GM18502 (cell line): ENCODE results near the gene OVCH2.
"Not testable (repeated sequence)": the region's sequence is repeated elsewhere in the genome, so short reads cannot be mapped to it uniquely, and the experiment has no call there.

Source experiments
- ATAC-seq: cut with Tn5 transposase; IDR thresholded peaks from one replicate; pipeline ENCODE4 v1.9.1; 2021; ENCODE audit warnings: mild to moderate bottlenecking; ENCODE audit not compliant: unreplicated experiment, poor library complexity

The OVCH2 gene, protein sequence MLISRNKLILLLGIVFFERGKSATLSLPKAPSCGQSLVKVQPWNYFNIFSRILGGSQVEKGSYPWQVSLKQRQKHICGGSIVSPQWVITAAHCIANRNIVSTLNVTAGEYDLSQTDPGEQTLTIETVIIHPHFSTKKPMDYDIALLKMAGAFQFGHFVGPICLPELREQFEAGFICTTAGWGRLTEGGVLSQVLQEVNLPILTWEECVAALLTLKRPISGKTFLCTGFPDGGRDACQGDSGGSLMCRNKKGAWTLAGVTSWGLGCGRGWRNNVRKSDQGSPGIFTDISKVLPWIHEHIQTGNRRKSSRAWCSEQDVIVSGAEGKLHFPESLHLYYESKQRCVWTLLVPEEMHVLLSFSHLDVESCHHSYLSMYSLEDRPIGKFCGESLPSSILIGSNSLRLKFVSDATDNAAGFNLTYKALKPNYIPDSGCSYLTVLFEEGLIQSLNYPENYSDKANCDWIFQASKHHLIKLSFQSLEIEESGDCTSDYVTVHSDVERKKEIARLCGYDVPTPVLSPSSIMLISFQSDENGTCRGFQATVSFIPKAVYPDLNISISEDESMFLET

DNA sequence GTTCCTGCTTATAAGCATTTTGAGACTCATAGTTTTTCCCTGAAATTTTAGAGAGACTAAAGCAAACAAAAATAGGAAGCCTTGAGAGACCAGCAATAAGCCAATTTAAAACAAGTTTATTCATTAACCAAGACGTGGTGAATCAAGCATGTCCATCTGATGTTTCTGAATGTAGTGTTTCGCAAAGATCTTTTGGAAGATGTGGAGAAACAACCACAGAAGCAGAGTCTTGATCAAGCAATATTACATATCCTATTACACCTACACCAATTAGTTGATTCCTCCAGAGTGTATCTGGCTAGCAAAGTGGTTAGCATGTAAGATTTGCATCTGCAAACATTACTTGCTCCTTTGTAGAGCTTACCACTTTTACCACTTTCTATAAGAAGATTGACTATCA is at the start of gene OVCH2:
Gene OVCH2, minus strand, starts transcription at position 101 of the 400 bp plus-strand sequence. Its CDS starts 83 bp downstream, at position 18.
- no peak for ATAC-seq

- ATAC-seq: no peak
Observed at GRCh38 chr11:7749456-7749855, 43.2 kb upstream of the OVCH2 start.

- ATAC-seq: not testable (repeated sequence)
Observed at GRCh38 chr11:7734767-7735166, 28.5 kb upstream of the OVCH2 start.

DNA sequence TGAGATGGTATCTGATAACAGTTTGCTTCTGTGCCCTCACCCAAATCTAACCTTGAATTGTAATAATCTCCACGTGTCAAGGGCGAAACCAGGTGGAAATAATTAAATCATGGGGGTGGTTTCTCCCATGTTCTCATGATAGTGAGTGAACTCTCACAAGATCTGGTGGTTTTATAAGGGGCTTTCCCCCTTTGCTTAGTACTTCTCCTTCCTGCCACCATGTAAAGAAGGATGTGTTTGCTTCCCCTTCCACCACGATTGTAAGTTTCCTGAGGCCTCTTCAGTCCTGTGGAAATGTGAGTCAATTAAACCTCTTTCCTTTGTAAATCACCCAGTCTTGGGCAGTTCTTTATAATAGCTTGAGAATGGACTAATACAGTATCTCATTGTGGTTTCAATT is 8.5 kb upstream of the OVCH2 start:
- no peak for ATAC-seq

- no peak for ATAC-seq
Observed at GRCh38 chr11:7703740-7704139, 2.5 kb downstream of the OVCH2 start.

DNA sequence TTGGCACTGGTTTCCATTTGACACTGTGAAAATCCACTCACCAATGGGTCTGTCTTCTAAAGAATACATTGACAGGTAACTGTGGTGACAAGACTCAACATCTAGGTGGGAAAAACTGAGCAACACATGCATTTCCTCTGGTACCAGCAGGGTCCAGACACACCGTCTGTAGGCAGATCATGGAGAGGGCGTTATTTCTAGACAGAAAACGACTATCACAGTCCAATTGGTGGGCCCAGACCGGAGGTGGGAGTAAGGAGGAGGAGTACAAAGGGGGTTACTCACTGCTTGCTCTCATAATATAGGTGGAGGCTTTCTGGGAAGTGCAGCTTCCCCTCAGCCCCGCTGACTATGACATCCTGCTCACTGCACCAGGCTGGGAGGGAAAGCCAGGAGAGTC is 9.9 kb downstream of the OVCH2 start:
- no peak for ATAC-seq

DNA sequence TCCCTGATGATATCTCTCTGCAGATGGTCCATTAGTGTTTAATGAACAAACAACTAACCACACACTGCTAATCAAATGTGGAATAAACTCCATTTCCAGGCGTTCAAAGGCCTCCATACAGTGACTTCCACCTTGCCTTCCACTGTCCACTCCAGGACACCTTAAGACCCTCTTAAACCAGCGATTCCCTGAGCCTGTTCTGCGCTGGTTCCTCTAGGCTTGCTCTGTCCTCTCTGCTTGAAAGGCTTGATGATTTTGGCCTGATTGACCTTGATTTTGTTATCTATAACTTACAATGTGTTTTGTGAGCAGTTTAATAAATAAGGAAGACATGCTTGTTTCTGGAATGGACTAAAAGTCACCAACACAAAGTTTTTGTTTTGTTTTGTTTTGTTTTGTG is 12.0 kb downstream of the OVCH2 start:
- peak; percentile 7 for ATAC-seq

GRCh38 chr11:7692426-7692825 is 13.9 kb downstream of the OVCH2 start:
- no peak for ATAC-seq

DNA sequence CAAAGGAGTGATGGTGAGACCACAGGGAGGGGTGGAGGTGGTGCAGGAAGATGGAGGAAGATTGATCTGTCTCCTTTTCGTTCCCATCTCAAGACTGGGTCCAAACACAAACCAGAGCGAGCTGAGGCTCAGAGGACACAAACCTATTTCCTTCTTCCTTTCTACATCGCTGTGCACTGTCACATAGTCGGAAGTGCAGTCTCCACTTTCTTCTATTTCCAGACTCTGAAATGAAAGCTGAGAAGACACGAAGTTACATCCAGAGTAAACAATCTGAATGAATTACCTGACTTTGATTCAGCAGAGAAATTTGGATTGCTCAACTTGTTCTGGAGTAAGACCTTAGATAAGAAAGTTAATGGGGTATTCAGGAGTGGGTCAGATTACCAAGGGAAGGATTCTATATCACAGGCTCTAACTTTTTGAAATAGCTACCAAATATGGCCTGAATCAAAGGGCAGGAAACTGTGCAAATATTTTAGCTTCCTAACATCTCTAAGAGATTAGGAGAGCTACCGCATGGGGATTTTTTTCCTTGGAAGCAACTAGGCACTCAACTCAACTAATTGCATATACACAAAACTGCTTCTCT is 14.4 kb downstream of the OVCH2 start:
- no peak for ATAC-seq

- no peak for ATAC-seq
Observed at GRCh38 chr11:7690648-7691047, 15.6 kb downstream of the OVCH2 start.

DNA sequence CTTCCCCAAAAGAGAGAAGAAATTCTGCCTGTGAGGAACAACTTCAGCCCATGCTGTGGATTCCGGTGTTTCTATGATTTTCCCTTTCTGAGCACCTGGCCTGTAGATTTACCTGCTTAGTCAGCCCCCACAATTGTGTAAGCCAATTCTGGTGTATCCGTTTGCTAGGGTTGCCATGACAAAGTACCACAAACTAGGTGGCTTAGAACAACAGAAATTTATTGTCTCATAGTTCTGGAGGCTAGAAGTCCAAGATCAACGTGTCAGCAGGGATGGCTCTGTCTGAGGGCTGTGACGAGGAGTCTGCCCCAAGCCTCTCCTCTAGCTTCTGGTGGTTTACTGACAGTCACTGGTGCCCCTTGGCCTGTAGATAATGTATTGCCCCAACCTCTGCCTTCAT is 17.0 kb downstream of the OVCH2 start:
- ATAC-seq: no peak

- peak; percentile 64 for ATAC-seq
Observed at GRCh38 chr11:7688238-7688826, 17.9 kb downstream of the OVCH2 start.

GRCh38 chr11:7687386-7687785 is 18.9 kb downstream of the OVCH2 start:
- no peak for ATAC-seq

DNA sequence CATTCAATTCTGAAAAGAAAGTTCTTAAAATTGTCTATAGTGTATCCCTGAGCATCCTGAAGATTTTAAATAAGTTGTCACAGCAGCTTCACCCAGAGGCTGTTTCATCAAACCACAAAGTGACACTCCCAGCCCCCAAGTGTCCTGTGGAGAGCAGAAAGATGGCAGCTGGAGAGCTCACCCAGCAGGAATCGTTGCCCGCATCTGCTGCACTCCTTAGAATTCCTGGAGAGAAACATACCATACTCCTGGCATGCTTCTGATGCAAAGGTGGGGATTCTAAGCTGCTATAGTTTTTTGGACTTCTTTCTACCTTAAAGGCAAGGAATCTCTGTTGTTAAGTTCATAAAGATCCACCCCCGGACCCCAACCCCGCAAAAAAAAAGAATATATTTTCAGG is 19.5 kb downstream of the OVCH2 start:
- no peak for ATAC-seq

- no peak for ATAC-seq
Observed at GRCh38 chr11:7683571-7683970, 22.7 kb downstream of the OVCH2 start.

GRCh38 chr11:7677796-7678201 is 28.5 kb downstream of the OVCH2 start:
- no peak for ATAC-seq

DNA sequence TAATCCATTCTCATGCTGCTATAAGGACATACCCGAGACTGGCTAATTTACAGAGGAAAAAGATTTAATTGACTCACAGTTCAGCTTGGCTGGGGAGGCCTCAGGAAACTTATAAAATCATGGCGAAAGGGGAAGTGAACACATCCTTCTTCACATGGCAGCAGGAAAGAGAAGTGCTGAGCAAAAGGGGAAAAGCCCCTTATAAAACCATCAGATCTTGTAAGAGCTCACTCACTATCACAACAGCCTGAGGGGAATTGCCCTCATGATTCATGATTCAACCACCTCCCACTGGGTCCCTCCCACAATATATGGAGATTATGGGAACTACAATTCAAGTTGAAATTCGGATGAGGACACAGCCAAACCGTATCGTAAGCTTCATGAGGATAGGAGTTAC is 29.2 kb downstream of the OVCH2 start:
- ATAC-seq: no peak

DNA sequence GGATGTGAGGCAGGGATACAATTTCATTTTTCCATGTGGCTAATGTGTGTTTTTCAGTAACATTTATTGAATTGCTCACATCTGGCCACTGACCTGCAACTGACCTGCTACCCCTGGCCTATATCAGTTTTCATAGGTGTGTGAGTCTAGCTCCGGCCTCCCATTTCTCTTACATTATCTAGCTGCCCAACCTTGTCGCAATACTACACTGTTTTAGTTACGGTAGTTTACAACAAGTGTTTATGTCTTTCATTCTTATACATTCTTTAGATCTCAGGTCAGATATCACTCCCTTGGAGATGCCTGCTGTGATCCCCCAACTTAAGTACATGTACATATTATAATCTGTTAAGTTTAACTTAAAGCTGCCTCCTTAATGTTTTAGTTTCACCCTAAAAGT is 30.6 kb downstream of the OVCH2 start:
- ATAC-seq: no peak

DNA sequence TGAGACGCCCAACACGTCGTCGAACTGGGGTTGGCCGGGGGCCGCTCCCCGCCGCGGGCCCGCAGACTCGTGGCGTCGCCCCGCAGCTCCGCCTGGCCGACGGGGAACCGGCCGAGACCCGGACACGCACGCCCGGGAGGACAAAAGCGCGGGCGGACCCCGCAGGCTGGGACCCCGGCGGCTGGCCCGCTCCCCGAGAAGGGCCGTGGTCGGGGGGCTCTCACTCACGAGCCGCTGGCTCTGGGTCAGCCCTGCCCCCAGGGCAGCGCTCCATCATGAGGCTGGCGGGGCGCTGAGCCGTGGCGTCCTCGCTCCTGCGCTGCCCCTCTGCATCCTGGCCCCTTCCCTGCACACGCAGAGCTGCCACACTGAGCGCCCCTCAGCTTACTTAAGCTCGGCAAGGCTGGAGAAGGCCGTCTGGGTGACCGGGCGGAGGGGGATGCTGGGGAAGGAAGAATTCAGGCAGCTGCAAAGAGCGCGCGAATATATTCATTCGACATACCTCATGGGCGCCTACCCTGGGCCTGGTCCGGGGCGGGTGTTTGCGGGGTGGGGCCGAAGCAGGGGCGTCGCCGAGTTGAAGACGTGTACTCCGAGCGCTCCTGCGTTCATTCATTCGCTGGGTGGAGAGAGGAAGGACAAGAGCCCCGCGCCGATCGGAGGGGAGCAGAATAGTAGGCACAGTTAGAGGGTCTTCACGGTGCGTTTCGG is 32.4 kb downstream of the OVCH2 start:
- peak; percentile 37 for ATAC-seq

DNA sequence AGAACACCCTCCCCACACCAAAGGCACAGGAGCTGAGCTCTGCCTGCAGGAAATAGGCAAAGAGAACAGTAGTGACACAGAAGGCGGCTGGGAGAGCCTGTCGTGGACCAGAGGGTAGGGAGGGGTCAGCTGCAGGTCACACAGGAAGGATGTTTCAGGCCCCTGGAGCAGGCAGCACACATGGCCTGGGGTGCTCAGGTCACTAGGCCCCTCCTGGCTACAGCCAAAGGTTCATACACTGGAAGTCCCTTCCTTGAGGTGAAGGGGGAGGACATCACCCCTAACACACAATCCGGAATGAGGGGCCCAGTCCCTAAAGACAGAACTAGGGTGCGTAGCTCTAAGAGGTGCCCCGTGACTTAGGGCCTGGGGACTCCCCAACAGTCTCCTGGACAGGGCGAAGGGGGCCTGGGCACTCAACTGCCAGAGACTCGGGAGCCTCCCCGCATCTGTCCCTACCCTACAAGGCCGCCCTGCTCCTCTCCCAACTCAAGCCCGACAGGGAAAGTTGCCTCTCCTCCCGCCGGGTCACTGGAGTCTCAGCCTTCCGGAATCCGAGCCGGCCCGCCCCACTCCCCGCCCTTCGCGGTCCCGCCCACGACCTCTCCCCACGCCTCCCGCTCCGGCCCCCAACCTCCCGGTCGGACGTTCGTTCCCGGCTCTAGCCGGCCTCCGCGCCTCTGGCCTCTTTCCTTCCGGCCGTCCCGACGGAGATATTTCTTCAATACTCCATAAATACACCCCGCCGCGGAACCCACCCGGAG is 33.1 kb downstream of the OVCH2 start, which contains the start of gene CYB5R2:
Gene CYB5R2, minus strand, starts transcription at position 541 of the 764 bp plus-strand sequence. CDS start 675 bp downstream, outside the sequence.
- peak; percentile 34 for ATAC-seq
